ENCODE measurements around the gene SLAMF7. TPM values are rescaled to one million over a fixed set of nuclear protein-coding genes. Genes with fewer than 3 reads are reported as not detected.

The SLAMF7 gene
- total RNA-seq, 1 donor from 2014 or later, result not detected

DNA sequence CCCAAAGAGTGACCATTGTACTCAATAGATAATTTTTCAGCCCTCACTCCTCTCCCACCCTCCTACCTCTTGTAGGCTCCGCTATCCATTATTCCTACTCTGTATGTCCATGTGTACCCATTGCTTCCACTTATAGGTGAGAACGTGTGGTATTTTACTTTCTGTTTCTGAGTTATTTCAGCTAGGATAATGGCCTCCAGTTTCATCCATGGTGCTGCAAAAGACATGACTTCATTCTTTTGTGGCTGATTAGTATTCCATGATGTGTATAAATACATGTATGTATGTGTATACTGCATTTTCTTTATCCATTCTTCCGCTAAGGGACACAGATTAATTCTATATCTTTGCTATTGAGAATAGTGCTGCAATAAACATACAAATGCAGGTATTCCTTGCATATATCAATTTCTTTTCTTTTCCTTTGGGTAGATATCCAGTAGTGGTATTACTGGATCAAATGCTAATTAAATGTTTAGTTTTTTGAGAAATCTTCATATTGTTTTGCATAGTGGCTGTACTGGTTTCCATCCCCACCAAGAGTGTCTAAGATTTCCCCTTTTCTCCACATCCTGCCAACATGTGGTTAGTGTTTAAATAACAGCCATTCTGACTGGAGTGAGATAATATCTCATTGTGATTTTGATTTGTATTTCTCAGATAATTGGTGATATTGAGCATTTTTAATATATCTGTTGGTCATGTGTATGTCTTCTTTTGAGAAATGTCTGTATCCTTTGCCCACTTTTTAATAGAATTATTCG is 61.8 kb downstream of the SLAMF7 start:
- DNase-seq (ENCODE audit: low read depth in 2 of 2), result no peak

DNA sequence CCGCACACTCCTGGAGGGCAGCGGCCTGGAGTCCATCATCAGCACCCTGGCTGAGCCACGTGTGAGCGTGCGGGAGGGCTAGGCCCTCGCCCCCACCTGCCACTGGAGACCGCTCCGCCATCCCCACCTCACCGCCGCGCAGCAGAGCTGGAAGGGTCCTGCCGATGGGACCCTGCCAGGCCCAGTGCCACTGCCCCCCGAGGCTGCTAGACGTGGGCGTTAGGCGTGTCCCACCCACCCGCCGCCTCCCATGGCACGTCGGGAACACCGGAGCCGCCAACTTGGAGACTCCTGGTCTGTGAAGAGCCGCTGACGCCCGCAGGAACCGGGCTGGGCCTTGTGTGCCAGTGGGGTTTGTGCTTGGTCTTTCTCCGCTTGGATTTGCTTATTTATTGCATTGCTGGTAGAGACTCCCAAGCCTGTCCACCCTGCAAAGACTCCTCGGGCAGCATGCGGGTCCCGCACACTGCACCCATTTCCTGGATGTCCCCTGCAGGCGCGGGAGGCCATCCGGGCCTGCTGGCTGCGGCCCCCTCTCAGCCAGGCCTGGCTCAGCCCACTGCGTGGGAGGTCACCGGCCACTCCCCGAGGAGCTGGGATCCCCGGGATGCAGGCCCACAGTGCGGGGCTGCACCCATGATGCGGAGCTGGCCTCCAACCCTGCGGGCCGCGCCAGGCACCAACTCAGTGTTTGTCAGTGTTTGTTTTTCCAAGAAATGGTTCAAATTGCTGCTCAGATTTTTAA is 63.0 kb downstream of the SLAMF7 start:
- DNase-seq (ENCODE audit: low read depth in 2 of 2), result no peak

Other genes with a start within 250 kb of the SLAMF7 start
- not detected in 2 replicates for gene SLAMF6, start 216.0 kb upstream of the SLAMF7 start, total RNA-seq
- gene CD84, start 159.8 kb upstream of the SLAMF7 start, total RNA-seq, result not detected in 2 replicates
- not detected in 2 replicates for gene SLAMF1, start 92.2 kb upstream of the SLAMF7 start, total RNA-seq
- gene CD48, start 27.4 kb upstream of the SLAMF7 start, total RNA-seq, result not detected in 2 replicates
- gene LY9, start 56.9 kb downstream of the SLAMF7 start, total RNA-seq, result not detected in 2 replicates
- not detected in 2 replicates for gene CD244, start 123.6 kb downstream of the SLAMF7 start, total RNA-seq
- not detected in 2 replicates for gene ITLN1, start 145.9 kb downstream of the SLAMF7 start, total RNA-seq
- not detected in 2 replicates for gene ITLN2, start 215.6 kb downstream of the SLAMF7 start, total RNA-seq

All from lung microvascular endothelial cell (primary cell).